Measurements from ENCODE around the gene ARHGEF40.
A peak's percentile ranks its signal among the peaks of the same experiment; 100 is the strongest.

Gene ARHGEF40

GRCh38 chr14:21078726-21079125 is 8.6 kb downstream of the ARHGEF40 start:
- no peak for FAIRE-seq
- DNase-seq (ENCODE audit: insufficient read length, low spot score): no peak

GRCh38 chr14:21081521-21082142 is 11.5 kb downstream of the ARHGEF40 start:
- FAIRE-seq: no peak
- DNase-seq (ENCODE audit: insufficient read length, low spot score): no peak

- DNase-seq (ENCODE audit: insufficient read length, low spot score): no peak
- FAIRE-seq: no peak
These were observed 13.6 kb downstream of the ARHGEF40 start for GRCh38 chr14:21083565-21084325.

- no peak for DNase-seq (ENCODE audit: insufficient read length, low spot score)
- FAIRE-seq: no peak
These were observed 14.3 kb downstream of the ARHGEF40 start for GRCh38 chr14:21084396-21084795.

- no peak for DNase-seq (ENCODE audit: insufficient read length, low spot score)
- no peak for FAIRE-seq
These were observed 15.1 kb downstream of the ARHGEF40 start for GRCh38 chr14:21084998-21085853.

GRCh38 chr14:21086908-21087293 is 16.8 kb downstream of the ARHGEF40 start:
- FAIRE-seq: no peak
- DNase-seq (ENCODE audit: insufficient read length, low spot score): no peak

GRCh38 chr14:21087294-21088091 is 17.4 kb downstream of the ARHGEF40 start:
- peak; percentile 52 for DNase-seq (ENCODE audit: insufficient read length, low spot score)

GRCh38 chr14:21088687-21089086 is 18.6 kb downstream of the ARHGEF40 start:
- FAIRE-seq (no peak), DNase-seq (ENCODE audit: insufficient read length, low spot score) (no peak)

More at GRCh38 chr14:21087294-21088091, 17.4 kb downstream of the ARHGEF40 start:
- FAIRE-seq: no peak

GRCh38 chr14:21089271-21089670 is 19.2 kb downstream of the ARHGEF40 start:
- FAIRE-seq: no peak
- DNase-seq (ENCODE audit: insufficient read length, low spot score): no peak

- DNase-seq (ENCODE audit: insufficient read length, low spot score): no peak
These were observed 19.7 kb downstream of the ARHGEF40 start for GRCh38 chr14:21089877-21090193.

GRCh38 chr14:21090194-21090939 is 20.3 kb downstream of the ARHGEF40 start:
- DNase-seq (ENCODE audit: insufficient read length, low spot score) (no peak), FAIRE-seq (no peak)

More at GRCh38 chr14:21089877-21090193, 19.7 kb downstream of the ARHGEF40 start:
- FAIRE-seq: no peak

GRCh38 chr14:21090940-21091663 is 21.0 kb downstream of the ARHGEF40 start:
- FAIRE-seq: no peak
- no peak for DNase-seq (ENCODE audit: insufficient read length, low spot score)

GRCh38 chr14:21091821-21092272 is 21.7 kb downstream of the ARHGEF40 start:
- no peak for DNase-seq (ENCODE audit: insufficient read length, low spot score)
- FAIRE-seq: no peak

GRCh38 chr14:21092273-21093011 is 22.3 kb downstream of the ARHGEF40 start:
- DNase-seq (ENCODE audit: insufficient read length, low spot score) (peak; percentile 54), FAIRE-seq (no peak)

- DNase-seq (ENCODE audit: insufficient read length, low spot score): no peak
- no peak for FAIRE-seq
These were observed 22.9 kb downstream of the ARHGEF40 start for GRCh38 chr14:21093018-21093417.

- DNase-seq (ENCODE audit: insufficient read length, low spot score) (no peak), FAIRE-seq (no peak)
These were observed 23.9 kb downstream of the ARHGEF40 start for GRCh38 chr14:21093769-21094681.

GRCh38 chr14:21095430-21096205 is 25.5 kb downstream of the ARHGEF40 start:
- DNase-seq (ENCODE audit: insufficient read length, low spot score) (no peak), FAIRE-seq (no peak)
